HG03342 (cell line): ENCODE data around the gene SLC30A3.
"Not testable (repeated sequence)": the region's sequence is repeated elsewhere in the genome, so short reads cannot be mapped to it uniquely, and the experiment has no call there.

Experiments used
- ATAC-seq: cut with Tn5 transposase; IDR thresholded peaks from one replicate; pipeline ENCODE4 v1.9.1; 2021; ENCODE audit warnings: mild to moderate bottlenecking, moderate library complexity; ENCODE audit not compliant: unreplicated experiment

Gene SLC30A3

DNA sequence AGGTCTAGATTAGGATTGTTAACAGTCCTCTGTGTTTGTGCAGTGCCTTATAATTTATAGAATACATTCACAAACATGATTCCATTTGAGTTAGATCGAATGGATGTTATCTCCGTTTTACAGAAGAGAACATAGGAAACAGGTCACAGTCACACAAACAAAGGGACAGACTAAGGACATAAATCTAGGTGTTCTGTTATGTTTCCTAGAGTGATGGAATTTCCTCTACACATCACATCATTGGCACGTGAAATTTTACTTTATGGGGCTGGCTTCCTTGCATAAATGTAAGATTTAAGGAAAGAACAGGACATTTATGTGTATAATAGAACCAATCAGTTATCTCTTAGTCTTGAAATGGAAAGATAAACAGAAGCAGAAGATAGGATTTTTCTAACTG lies 25.8 kb upstream of the SLC30A3 start:
- no peak for ATAC-seq

DNA sequence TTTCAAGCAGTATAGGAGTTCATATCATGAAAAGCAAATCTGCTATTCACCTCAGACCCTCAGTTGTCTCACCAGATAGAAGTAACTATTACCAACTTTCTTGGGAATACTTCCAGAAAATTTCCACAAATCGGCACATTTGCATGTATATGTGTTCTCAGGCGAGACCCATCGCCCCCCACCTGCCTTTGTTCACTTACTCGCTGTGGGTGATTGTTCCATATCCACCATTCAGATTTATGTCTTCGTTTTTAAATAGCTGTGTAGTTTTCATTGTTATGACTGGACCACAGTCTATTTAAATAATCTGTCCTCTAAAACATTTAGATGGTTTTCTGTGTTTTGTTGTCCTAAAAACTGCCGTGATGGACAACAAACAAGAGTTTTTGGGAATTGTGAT lies 22.6 kb upstream of the SLC30A3 start:
- no peak for ATAC-seq

DNA sequence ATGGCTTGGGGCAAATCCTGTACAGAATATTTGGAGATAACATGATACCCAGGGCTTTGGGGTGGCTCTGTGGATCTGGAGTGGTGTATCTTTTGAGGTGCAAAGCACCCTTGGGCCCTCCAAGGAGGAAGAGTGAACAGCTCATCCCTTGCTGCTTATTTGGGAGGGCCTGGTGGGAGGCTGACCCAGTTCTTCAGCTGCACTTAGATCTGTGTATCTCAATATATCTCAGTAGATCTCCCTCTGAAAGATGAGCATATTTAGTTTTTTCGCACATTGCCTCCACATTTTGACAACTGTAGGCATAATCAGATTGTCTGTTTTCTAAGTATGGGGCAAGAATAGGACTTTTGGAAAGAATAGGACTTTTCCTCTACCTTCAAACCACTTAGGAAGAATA lies 22.1 kb upstream of the SLC30A3 start:
- ATAC-seq: no peak

DNA sequence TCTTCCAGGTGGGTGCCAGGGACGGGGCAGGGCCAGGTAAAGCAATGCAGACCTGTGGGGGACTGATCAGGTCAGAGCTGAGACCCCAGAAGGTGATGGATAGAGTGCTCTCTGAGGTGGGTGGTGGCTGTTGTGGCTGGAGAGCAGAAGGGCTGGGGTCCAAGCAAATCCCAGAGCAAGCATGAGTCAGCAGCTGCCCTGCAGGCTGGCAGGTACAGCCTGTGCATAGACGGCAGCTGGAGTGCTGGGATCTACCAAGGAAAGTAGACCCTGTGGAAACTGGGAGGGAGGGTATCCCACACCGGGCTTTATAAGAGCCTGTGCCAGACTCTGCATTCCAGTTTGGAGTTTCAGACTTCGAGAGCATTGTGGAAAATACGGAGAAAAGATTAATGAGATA lies 20.0 kb upstream of the SLC30A3 start:
- no peak for ATAC-seq

DNA sequence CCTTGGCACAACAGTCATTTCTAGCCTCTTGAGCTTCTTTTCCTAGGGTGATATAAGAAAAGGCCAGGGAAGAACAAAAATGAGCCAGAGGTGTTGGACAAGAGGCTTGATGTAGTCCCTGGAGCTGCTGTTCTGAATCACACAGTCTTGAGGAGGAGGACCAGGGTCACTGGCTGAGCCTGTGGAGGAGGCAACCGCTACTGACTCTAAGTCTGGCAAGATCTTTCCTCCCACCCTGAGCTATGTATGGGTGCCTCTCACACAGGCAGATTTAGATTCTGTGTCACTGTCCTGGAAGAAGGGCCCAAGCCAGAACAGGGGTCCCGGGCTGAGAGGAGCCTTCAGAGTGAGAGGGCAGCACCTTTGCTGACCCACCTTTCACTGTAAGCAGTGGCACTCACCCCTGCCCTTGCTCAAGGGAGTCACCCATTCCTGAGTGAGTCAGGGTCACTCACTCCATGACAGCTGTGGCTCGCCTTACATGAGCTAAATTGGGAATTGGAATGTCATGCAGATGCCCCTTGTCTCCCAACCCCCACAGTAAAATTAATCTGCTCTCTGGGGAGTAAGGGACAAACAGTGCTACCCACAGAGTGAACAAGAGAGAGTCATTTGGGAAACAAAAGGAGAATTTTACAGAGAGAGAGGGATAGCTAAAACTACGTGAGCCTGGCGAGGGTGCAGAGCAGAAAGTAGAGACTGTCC lies 19.2 kb upstream of the SLC30A3 start, which contains the start of gene TRIM54:
Gene TRIM54 (plus strand): TSS at position 575 of the 705 bp plus-strand sequence. CDS start 303 bp downstream, outside the sequence.
- no peak for ATAC-seq

GRCh38 chr2:27281442-27281841 lies 18.6 kb upstream of the SLC30A3 start:
- no peak for ATAC-seq

DNA sequence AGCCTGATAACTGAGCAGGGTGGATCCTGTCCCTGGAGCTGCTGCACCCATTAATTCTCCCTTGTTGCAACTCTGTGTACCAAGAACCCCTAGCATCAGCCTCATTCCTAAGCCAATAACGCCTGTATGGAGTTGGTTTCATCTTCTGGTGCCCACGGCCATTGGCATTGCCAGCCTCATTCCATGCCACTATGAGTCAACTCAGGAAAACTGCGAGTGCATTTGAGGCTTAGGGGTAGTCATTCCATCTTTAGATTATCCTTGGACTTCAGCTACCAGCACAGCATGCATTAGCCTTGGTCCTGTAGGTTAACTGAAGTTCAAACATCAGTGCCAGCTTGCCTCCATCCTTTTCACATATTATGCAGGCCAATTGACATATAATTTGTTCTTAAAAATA lies 18.0 kb upstream of the SLC30A3 start:
- no peak for ATAC-seq

GRCh38 chr2:27278010-27278409 lies 15.2 kb upstream of the SLC30A3 start:
- no peak for ATAC-seq

- no peak for ATAC-seq
Observed at GRCh38 chr2:27275211-27276150, 12.6 kb upstream of the SLC30A3 start, which contains the start of gene DNAJC5G. DNAJC5G (plus strand) TSS chr2:27275433; CDS start chr2:27276729, 1,296 bp downstream.

DNA sequence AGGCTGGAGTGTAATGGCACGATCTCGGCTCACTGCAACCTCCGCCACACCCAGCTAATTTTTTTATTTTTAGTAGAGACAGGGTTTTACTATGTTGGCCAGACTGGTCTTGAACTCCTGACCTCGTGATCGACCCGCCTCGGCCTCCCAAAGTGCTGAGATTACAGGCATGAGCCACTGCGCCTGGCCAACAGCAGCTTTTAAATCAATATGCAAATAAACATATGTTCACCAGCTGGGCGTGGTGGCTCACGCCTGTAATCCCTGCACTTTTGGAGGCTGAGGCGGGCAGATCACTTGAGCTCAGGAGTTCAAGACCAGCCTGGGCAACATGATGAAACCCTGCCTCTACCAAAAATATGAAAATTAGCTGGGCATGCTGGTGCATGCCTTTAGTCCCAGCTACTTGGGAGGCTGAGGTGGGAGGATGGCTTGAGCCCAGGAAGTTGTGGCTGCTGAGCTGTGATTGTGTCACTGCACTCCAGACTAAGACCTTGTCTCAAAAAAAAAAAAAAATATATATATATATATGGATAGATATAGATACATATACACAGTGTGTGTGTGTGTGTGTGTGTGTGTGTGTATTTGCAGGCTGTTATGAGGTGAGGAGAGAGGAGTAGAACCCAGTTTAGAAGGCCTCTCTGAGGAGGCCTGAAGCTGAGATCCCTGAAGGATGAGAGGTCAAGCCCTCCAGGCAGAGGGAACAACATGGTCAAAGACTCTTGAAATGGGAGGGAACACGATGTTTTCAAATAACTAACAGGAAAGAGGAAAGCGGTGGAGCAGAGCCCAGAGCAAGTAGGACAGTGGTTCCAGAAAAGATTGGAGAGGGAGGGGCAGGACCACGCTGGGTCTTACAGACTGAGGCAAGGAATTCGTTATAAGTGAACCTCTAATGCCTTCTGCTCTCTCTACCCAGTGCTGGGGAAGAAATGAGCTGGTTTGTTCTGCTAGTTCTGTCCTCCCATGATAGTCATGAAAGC lies 10.0 kb upstream of the SLC30A3 start:
- ATAC-seq: not testable (repeated sequence)

GRCh38 chr2:27271631-27272340 lies 8.9 kb upstream of the SLC30A3 start:
- ATAC-seq: no peak

GRCh38 chr2:27270670-27271069 lies 7.8 kb upstream of the SLC30A3 start:
- no peak for ATAC-seq

GRCh38 chr2:27270131-27270530 lies 7.3 kb upstream of the SLC30A3 start:
- ATAC-seq: no peak

DNA sequence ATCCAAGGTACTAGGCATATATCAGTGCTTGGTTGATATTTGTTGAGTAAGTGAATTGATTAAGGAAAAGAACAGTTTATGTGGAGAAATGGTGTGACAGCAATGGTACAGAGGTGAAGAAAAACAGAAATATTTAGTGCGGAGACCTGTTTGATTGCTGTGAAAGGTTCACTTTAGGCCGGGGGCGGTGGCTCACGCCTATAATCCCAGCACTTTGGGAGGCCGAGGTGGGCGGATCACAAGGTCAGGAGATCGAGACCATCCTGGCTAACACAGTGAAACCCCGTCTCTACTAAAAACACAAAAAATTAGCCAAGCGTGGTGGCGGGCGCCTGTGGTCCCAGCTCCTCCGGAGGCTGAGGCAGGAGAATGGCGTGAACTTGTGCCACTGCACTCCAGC lies 5.4 kb upstream of the SLC30A3 start:
- ATAC-seq: not testable (repeated sequence)

DNA sequence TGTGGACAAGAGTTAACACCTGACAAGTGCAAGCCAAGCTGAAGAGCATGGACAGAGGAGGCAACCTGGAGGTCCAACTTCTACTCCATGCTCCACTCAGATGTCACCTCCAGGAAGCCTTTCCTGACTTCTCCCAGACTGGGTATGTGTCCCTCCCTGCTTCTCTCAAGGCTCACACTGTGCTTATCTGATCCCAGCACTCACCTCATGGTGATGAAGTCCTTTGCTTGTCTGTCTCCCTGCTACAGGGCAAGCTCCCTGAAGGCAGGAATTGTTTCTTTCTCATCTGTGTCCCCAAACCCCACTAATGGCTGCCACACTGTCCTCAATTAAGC lies 2.7 kb upstream of the SLC30A3 start:
- no peak for ATAC-seq

DNA sequence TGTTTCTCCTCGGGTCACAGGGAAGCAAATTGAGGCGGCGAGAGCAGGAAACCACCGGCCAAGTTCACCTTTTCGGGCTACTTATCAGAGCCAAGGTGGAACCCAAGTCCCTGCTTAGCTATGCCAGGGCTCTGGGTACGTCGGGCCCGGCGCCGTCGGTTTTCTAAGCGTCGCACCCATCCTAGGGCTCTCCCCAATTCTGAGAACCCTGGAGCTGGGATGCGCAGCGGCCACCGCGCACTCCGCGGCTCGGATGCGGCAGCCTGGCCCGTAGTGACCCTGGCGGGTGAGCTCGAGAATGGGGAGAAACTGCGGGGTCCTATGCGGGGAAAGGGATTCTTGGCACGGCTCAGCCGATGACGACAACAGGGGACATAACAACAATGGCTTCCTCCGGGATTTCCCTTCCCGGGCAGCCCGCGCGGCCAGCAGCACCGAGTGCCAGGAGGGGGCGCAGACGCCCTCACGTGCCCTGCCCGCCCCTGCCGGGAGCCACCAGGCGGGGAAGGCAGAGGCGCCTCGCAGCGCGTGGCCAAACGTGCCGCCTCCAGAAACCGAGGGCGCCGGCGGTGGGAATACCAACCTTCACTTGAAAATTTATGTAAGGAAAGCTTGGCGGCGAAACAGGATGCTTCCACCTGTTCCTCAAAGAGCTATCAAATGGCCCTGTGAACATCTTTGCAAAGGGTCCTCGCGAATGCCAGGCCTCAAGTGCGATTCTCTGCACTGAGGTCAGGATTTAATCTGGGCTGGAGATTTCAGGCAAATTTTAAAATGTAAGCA lies 2.1 kb upstream of the SLC30A3 start:
- no peak for ATAC-seq

DNA sequence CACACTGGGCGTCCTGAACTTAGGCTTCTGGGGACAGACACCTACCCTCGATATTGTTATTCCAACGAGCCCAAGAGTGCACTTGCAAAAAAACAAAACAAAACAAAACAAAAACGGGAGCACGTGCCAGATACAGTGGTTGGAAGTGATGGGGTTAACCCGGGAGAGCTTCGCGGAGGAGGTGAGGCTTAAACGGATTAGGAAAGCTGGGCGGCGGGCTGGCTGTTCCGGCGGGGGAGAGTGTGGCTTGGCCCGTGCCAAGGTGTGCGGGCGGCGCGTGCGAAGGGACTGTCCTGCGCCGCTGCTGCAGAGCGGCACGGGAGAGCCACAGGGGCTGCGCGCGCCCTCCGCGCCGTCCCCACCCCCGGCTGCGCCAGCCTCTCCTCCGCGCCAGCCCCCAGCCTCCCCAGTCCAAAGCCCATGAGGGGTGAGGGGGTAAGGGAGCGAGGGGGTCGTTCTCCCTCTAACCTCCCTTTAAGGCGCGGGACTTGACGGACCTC lies 1.5 kb upstream of the SLC30A3 start:
- ATAC-seq: no peak

- ATAC-seq: no peak
Observed at GRCh38 chr2:27263287-27264252, 723 bp upstream of the SLC30A3 start.
